GM23248 (cell line): ENCODE measurements around the gene ALDH16A1.

Source experiments
- EZH2 ChIP-seq: fragments of 200-600 bp; sonication (generic); IDR thresholded peaks from 2 replicates; pipeline ENCODE4 v1.6.1; 2018; ENCODE audit warnings: antibody characterized with exemption, mild to moderate bottlenecking; ENCODE audit not compliant: insufficient read depth, poor library complexity, severe bottlenecking
- EZH2phosphoT487 ChIP-seq: fragments of 200-600 bp; sonication (generic); IDR thresholded peaks from 2 replicates; pipeline ENCODE4 v1.6.1; 2018; ENCODE audit warnings: antibody characterized with exemption, moderate library complexity, mild to moderate bottlenecking, low read depth; ENCODE audit not compliant: insufficient read depth

DNA sequence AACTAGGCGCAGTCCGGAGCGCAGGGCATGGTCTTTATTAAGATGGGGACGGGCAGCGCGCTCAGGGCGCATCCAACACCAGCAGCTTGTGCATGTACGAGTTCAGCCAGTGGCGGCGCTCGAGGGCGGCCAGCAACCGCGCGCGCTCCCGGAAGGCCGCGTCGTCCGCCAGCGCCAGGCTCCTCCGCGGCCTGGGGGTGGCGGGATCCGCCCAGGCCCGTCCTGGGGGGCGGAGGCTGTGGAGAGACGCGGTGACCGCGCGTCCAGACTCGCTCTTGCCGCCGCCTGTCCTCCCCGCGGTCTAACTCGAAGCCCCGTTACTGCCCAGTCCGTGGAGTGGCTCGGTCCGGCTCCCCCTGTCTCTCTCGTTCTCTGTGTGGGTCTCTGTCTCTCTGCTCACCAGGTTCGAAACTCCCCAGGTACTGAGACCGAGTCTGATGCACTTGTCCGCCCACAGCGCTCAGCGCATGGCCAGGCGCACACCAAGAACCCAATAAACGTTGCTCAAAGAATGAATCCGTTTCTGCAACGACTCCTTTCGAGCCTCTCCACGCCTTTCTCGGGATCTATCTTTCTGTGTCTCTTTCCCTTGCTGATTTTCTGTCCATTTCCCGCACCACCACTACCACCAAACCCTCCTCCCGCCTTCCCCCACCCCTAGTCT, 30.5 kb upstream of the ALDH16A1 start:
- TF ChIP-seq EZH2: peak; percentile 90
- peak; percentile 47; the same call in 1 of the 2 replicates for TF ChIP-seq EZH2phosphoT487
